Measurements from ENCODE around the gene JCAD.

Gene JCAD

DNA sequence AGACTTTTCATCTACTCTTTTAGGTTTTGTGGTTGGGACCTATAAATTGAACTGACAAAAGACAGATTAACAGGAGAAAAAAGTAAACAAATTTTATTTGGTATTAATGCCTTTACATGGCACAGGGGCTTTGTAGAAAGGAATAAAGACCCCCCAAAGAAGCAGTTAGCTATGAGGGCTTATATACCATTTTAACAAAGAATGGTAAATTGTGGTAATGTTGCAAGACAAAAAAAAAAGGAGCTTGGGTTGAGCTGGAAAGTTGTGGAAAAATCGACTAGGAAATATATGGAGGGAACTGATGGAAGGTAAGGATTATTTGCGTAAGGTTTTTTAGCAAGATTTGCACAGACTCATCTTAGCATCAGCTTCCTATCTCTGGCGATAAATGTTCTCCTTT is 84.6 kb downstream of the JCAD start:
- no peak for DNase-seq (ENCODE audit: insufficient read length, low spot score)
- no peak for FAIRE-seq

DNA sequence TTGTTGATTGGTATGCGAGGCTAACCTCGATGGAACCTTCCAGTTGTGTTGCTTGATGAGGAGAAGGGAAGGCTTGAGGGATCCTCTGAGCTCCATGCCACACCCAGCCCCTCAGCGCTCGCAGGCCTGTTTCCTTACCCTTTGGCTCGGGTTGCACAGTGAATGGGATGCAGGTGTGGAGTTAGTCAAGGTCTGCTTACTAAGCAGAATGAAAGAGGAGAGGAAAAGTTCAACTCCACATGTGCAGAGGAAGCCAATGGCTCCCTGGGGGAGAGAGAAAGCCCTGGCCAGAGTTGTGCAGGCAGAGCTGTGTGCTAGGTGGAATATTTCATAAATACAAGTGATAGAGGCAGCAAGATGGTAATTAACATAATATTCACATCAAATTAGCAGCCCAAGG is 85.5 kb downstream of the JCAD start:
- TF ChIP-seq, protein P1, sequence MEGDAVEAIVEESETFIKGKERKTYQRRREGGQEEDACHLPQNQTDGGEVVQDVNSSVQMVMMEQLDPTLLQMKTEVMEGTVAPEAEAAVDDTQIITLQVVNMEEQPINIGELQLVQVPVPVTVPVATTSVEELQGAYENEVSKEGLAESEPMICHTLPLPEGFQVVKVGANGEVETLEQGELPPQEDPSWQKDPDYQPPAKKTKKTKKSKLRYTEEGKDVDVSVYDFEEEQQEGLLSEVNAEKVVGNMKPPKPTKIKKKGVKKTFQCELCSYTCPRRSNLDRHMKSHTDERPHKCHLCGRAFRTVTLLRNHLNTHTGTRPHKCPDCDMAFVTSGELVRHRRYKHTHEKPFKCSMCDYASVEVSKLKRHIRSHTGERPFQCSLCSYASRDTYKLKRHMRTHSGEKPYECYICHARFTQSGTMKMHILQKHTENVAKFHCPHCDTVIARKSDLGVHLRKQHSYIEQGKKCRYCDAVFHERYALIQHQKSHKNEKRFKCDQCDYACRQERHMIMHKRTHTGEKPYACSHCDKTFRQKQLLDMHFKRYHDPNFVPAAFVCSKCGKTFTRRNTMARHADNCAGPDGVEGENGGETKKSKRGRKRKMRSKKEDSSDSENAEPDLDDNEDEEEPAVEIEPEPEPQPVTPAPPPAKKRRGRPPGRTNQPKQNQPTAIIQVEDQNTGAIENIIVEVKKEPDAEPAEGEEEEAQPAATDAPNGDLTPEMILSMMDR (IDR thresholded peaks at IDR 0.05; ENCODE audit: insufficient read depth, missing control alignments): no peak
- DNase-seq (ENCODE audit: insufficient read length, low spot score): no peak
- no peak for FAIRE-seq

More for the DNA sequence above, 84.6 kb downstream of the JCAD start:
- TF ChIP-seq, protein P1 (IDR thresholded peaks at IDR 0.05; ENCODE audit: insufficient read depth, missing control alignments): no peak

DNA sequence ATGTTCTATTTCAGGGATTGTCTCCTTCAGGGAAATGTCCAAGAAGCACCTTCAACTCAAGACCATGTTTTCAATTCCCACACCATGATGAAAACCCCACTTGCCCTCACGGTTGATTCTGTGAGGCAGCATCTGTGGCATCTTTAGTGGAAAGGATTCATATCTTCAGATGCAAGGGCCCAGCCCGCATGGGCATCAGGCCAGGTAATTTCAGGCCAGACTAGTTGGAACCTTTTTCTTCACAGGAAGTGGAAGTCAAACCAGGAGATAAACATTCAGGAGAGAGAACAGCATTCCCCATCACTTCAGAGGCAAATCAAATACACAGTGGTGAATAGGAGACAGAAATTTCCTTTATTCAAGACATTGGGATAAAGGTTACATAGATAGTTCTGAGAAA is 88.8 kb downstream of the JCAD start:
- TF ChIP-seq, protein P1 (IDR thresholded peaks at IDR 0.05; ENCODE audit: insufficient read depth, missing control alignments): no peak
- DNase-seq (ENCODE audit: insufficient read length, low spot score): no peak
- no peak for FAIRE-seq

DNA sequence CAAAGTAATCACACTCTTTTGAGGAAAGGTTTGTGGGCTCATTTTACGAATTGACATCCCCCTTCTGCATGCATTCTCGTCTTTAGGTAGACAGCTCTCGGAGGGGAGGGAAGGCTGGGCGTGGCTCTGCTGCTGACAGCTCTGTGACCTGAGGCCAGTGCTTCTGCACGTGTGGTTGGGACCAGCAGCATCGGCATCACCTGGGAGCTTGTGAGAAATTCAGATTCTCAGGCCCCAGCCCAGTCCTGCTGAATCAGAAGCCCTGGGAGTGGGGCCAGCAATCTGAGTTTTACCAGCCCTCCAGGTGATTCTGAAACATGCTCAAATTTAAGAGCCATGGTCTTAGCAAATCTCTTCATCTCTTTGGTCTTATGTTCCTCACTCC is 89.4 kb downstream of the JCAD start:
- no peak for DNase-seq (ENCODE audit: insufficient read length, low spot score)
- TF ChIP-seq, protein P1 (IDR thresholded peaks at IDR 0.05; ENCODE audit: insufficient read depth, missing control alignments): no peak
- FAIRE-seq: no peak

DNA sequence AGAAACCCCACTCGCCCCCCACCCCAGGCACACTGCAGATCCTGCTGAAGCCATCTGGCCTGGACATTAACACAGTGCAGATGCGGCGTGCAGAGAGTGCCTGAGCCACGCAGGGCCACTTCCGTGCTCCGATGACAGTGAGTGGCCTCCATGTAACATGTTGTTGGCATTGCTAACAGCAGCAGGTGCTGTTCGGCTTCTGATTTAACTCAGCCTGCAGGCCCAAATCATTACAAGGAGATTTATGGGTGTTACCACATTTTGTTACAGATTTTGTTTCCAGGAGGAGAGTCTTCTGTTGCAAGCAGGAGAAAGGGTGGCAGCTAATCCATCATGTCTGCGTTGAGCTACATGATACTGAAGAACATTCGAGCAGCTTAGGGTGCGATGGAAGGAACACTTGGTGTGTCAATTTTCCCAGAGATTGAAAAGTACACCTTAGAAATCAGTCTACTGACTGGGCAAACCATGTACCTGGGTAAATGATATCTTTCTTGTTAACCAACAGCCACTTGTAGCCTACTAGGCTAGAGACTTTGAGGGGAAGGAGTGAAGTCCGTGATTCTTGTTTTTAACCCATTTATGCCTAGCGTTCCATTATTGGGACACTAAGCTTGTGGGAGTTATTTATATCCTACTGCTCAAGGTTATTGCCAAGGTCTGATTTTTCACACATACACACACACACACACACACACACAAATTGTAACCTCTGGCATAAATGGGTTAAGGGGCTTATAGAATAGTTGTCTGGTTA is 90.0 kb downstream of the JCAD start:
- FAIRE-seq (no peak), DNase-seq (ENCODE audit: insufficient read length, low spot score) (no peak)
- TF ChIP-seq, protein P1 (IDR thresholded peaks at IDR 0.05; ENCODE audit: insufficient read depth, missing control alignments): no peak

DNA sequence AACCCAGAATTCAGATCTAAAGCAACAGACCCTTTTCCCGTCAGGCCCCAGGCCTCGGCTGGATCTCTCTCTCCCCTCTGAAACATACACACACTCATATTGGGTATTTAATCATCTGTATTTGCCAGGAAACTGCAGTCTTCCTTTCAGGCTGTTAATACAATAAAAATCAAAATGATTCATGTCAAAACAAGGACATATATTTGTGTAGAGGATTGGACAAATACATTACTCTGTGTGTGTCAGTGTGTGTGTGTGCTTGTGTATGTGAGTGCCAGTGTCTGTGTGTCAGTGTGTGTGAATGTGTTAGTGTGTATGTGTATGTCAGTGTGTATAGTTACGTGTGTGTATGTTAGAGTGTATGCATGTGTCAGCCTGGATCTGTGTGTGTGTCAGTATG is 90.8 kb downstream of the JCAD start:
- TF ChIP-seq, protein P1 (IDR thresholded peaks at IDR 0.05; ENCODE audit: insufficient read depth, missing control alignments): no peak
- DNase-seq (ENCODE audit: insufficient read length, low spot score) (no peak), FAIRE-seq (no peak)

DNA sequence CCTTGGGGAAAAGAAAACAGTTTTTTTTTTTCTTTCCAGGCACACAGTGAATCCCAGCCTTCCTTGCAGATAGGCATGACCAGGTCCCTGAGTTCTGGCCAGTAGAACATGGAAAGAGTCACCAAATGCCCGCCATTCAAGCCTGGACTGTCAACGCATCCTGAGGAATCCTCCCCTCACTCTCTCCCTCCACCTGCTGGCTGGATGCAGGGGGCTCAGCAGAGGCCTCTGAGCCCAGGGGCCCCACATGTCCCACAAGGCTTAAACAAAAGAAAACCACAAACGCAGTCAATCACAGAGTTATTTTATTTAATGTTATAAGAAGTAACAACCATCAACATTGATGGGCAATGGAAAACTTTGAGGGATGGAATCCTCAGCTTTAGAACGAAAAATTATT is 93.1 kb downstream of the JCAD start:
- no peak for FAIRE-seq

More for the DNA sequence above, 93.1 kb downstream of the JCAD start:
- no peak for DNase-seq (ENCODE audit: insufficient read length, low spot score)
- TF ChIP-seq, protein P1 (IDR thresholded peaks at IDR 0.05; ENCODE audit: insufficient read depth, missing control alignments): no peak
